GM12878 (cell line): ENCODE results near the gene IPCEF1.

Experiments
- BCL3 ChIP-seq: IDR thresholded peaks from 2 replicates; pipeline ENCODE4 v1.6.1; 2011; ENCODE audit warnings: borderline replicate concordance, low read depth, mild to moderate bottlenecking, moderate library complexity, low read length; ENCODE audit not compliant: insufficient read depth, poor library complexity, severe bottlenecking
- CBX5 ChIP-seq: sonication (generic); IDR thresholded peaks from 2 replicates; pipeline ENCODE4 v1.6.1; 2016; ENCODE audit warnings: low read depth, moderate library complexity, mild to moderate bottlenecking, inconsistent platforms
- CHD2 ChIP-seq: IDR thresholded peaks from 2 replicates; pipeline ENCODE4 v1.6.1; 2011; ENCODE audit warnings: low read depth, low read length, improper control_type of control experiment, borderline replicate concordance
- CTCF ChIP-seq, 3 experiments: IDR thresholded peaks in 2 of 3; conservative IDR thresholded peaks in 1 of 3; 2 replicates each; pipeline ENCODE4 v1.5.1; 2011; ENCODE audit warnings: low read depth in 3 of 3, low read length in 3 of 3, mild to moderate bottlenecking in 3 of 3, control low read depth in 2 of 3, moderate library complexity in 2 of 3, inconsistent platforms in 1 of 3, mixed read lengths in 1 of 3; ENCODE audit not compliant: control insufficient read depth in 2 of 3, insufficient read depth in 1 of 3; ENCODE audit errors: extremely low read depth in 1 of 3
- EZH2 ChIP-seq: IDR thresholded peaks from 2 replicates; pipeline ENCODE4 v1.6.1; 2012; ENCODE audit warnings: low read depth, mild to moderate bottlenecking, control low read depth, inconsistent platforms, low read length, borderline replicate concordance; ENCODE audit not compliant: control insufficient read depth
- PML ChIP-seq: IDR thresholded peaks from 2 replicates; pipeline ENCODE4 v1.6.1; 2012; ENCODE audit warnings: low read length, inconsistent platforms
- POLR2A ChIP-seq: IDR thresholded peaks from 2 replicates; pipeline ENCODE4 v1.6.1; 2011; ENCODE audit warnings: low read depth, mild to moderate bottlenecking, low read length
- SMC3 ChIP-seq: IDR thresholded peaks from 2 replicates; pipeline ENCODE4 v1.6.1; 2011; ENCODE audit warnings: low read length, improper control_type of control experiment, borderline replicate concordance
- SREBF2 ChIP-seq: IDR thresholded peaks from 2 replicates; pipeline ENCODE4 v1.6.1; 2012; ENCODE audit warnings: mild to moderate bottlenecking, low read length
- TAF1 ChIP-seq: IDR thresholded peaks from 2 replicates; pipeline ENCODE4 v1.6.1; 2011; ENCODE audit warnings: mild to moderate bottlenecking, low read depth, low read length, borderline replicate concordance
- YY1 ChIP-seq: IDR thresholded peaks from 2 replicates; pipeline ENCODE4 v1.6.1; 2011; ENCODE audit warnings: low read depth, mild to moderate bottlenecking, low read length
- ZBED1 ChIP-seq: IDR thresholded peaks from 2 replicates; pipeline ENCODE4 v1.6.1; 2016; ENCODE audit warnings: borderline replicate concordance
- ZBTB33 ChIP-seq: fragments of 450-650 bp; IDR thresholded peaks from 2 replicates; pipeline ENCODE4 v1.6.1; 2017; ENCODE audit warnings: mild to moderate bottlenecking

- no peak for TF ChIP-seq ZBTB33
- TF ChIP-seq POLR2A: no peak
- no peak for TF ChIP-seq CHD2
- no peak for TF ChIP-seq EZH2
- TF ChIP-seq SREBF2: no peak
- TF ChIP-seq CBX5: no peak
- TF ChIP-seq YY1: no peak
- no peak for TF ChIP-seq CTCF (IDR thresholded peaks at IDR 0.05 in 2 of 3, conservative IDR thresholded peaks at IDR 0.05 in 1 of 3; ENCODE audit: control insufficient read depth in 2 of 3, extremely low read depth in 1 of 3, insufficient read depth in 1 of 3, low read depth in 3 of 3, low read length in 3 of 3)
- no peak for TF ChIP-seq ZBED1
- no peak for TF ChIP-seq BCL3
- no peak for TF ChIP-seq PML
- no peak for TF ChIP-seq SMC3
- no peak for TF ChIP-seq TAF1
Observed at GRCh38 chr6:154289818-154290508, 66.6 kb downstream of the IPCEF1 start.
